Activated CD4-positive, alpha-beta T cell treated with anti-CD3 and anti-CD28 coated beads for 24 hours (primary cell): Measurements from ENCODE around the gene NKX2-3.

Experiments
- DNase-seq, 2 donors: peaks; one replicate each; pipeline ENCODE4 v3.0.0-alpha.2; 2020; ENCODE audit warnings: low read depth in 2 of 2

Gene NKX2-3

DNA sequence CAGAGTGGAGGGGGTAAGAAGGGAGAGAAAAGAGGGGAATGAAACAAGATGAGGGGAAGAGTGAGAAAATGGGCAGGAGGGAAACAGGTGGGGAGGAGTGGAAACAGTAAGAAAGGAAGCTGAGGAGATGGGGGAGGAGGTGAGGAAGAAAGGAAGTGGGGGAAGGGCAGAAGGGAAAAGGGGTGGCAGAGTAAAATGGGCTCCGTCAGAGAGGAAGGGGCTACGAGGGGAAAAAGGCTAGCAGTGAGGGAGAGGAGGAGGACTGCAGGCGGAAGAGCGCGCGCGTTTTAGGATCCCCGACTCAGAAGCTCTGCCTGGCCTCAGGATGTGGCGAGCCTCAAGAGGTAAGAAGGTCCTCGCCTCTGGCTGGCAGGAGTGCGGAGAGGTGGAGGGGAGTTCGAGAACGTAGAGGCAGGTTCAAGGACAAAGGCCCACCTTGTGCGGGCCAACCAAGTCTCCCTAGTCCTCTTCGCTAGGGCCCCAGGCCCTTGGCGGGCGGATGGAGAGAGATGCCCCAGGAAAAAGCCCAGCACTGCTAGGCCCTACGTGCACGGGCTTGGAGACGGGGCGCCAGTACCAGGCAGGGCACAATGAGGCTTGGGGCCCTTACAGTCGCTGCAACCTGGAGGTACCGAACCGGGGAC, 5.8 kb upstream of the NKX2-3 start:
- no peak for DNase-seq

DNA sequence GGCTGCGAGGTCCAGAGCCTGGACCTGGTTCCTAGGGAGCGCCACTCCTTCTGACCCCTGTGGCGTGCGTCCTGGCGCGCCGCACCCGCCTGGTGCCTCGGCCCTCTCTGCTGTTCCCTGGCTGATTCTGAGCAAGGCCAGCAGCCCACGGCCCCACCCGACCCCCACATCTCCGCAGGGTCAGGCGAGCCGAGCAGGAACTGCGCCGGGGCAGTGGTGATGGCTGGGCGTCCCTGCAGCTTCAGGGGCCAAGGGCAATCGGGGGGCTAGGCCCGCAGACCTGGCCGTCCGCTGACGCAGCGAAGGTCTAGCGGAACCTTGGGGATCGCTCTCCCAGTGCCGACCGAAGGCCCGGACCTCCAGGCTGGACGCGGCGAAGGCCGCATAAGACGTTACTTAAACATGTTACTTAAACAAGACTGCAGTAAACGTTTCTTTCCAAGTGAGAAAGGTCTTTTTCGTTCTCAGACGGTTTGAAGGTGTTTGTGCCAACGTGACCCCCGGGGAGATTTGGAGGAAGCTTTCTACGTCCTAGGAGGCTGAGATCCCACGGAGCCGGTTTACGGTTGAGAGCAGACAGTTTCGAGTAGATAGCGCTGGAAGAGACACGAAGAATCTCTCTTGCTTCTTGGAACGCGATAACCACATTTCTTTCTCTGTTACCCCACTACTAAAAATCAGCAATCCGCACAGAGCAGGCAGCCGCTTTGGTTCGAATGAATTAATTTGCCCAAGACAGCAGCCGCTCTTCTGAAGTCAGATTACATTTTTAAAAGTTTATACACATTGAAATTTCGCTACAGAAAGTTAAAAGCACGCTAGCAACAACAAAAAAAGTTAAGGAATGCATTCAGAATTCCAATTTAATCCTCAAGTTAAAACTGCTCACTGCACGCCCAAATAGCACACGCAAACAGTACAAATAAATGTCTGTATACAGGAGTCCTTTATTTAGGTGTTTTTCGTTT, 4.9 kb upstream of the NKX2-3 start:
- DNase-seq, result no peak

GRCh38 chr10:99528494-99529441, 4.0 kb upstream of the NKX2-3 start:
- no peak for DNase-seq

DNA sequence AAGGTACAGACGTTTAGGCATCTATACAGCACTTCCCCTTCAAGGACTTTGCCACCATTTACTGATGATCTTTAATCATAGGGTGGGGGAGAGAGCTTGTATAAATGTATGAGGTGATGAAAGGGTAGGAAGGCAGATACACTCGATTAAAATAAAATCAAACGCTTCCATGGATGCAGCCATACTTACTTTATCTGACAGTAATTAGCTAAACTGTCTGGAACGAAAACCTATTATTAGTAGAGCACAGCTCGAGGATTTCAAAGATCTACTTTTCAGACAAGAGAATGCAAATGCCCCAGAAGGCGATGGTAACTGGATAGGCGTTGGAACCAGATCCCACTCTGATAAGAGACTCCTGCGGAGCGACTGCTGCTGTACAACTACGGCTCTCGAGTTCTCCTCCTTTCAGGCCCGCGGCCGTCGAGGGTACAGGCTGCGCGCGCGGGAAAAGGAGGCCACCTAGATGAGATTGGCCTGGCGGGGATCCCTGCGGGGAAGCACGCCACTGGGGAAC, 3.1 kb upstream of the NKX2-3 start:
- no peak for DNase-seq

DNA sequence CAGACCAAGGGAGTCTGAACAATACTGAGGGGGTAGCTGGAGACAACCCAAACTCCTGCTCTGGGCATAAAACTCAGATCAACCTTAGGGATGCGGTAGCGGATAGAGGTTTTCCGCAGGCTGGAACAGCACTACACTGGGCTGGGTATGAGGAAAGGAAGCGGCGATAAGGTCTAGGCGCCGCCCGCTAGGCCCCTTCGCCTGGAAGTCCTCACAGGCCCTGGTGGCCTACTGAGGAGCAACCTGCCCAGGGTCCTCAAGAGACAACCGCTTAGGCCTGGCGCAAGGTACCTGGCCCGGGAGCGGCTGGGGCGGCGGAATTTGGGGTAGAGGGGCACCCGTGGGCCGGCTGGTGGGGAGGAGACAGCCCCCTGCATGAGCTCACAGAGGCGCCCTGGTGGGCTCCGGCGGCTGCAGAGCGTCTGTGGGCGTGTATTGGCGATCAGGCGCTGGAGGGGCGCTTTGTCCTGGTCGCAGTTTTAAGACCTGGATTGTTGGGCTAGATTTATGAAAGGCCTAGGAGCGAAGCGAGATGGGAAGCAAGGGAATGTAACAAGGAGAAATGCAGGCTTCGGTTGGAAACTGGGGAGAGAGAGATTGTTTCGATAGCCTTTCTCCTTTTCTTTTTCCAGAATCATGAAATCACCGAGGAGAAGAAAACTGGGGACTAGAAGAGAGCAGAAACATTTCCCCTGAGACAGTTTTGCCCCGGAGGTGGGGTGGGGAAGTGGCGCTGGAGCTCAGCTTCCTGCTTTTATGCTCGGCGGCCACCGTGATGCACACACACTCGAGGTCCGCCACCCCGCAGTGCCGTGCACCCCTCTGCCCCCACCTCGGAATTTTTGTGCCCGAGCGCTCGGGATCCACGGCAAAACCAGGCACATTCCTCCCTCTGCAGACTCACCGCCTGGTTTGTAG, 2.4 kb upstream of the NKX2-3 start:
- no peak for DNase-seq

GRCh38 chr10:99531026-99531695, 1.6 kb upstream of the NKX2-3 start:
- no peak for DNase-seq

DNA sequence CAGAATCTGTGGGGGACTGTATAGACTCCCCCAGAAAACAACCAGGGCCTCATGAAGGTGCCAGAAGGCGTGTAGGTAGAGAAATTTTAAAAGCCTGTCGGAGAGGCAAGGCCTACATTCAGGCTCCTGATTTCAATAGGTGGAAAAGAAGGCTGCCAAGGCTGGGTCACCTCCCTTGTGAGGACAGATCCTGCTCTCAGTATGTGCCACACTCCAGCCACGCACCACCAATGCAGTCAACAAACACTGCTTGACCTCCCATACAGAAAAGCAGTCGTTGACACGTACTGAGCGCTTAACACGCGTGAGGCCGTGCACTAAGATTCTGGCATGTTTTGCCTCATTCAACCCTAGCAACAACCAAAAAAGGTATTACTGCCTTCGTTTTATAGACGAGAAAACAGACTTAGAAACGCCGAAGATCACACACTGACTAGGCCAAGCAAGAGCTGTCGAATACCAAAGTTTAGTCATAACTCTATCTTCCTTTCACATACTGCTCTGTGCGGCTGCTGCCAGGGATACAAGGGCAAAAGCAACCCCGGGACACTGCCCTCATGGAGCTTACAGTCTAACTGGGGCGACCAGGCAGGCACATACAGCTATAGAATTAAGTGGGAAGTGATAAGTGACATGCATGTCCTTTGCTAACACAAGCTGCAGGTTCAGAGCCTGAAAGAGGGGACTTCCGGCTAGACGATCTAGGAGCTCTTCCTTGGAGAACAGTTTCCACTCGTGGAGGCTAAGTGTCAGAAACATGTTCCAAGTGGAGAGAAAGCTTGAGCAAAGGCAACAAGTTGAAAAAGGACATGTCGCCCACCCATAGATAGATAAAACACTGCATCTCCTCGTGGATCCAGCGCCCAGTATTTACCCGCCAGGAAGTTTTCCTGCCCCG, 797 bp upstream of the NKX2-3 start:
- no peak for DNase-seq

DNA sequence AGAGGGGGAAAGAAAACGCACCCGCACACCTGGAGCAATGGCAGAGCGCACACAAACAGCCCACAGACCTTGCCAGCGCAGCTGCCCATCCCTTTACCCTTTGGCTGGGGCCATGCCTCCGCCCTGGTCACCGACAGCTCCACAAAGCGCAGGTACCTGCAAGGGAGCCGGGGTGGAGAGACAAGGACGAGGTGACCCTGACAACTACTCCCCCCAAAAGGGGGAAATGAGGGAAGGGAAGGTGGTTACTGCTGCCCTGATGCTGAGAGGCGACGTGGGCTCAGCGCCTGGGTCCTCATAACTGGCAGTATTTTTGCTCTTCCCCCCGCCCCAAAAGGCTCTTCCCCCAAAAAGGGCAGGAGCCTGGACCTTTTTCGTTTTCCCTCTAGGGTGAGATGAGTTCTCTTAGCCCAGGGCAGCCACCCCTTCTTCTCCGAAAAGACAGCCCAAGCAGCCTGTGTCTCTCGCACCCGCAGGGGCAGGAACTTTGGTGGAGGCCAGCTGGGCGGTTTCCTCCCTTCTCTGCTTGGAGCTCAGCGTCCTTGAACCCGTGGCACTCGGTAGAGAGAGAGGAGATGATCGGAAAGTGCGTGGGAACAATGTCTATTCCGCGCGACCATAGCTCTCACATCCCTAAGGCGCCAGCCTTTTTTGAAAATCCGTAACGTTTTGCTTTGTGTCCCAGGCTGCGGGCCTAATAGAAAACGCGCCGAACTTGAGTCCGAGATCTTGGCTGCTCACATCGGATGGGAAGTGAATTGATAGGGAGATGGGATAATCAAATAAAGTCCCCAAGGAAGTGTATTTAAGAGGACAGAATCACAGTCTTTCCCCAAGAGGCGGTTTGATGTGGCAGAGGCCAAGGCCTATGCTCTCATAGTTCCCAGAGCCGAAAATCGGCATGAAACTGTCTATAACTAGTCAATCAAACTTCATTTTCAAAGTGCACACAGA, 1.0 kb downstream of the NKX2-3 start:
- no peak for DNase-seq

DNA sequence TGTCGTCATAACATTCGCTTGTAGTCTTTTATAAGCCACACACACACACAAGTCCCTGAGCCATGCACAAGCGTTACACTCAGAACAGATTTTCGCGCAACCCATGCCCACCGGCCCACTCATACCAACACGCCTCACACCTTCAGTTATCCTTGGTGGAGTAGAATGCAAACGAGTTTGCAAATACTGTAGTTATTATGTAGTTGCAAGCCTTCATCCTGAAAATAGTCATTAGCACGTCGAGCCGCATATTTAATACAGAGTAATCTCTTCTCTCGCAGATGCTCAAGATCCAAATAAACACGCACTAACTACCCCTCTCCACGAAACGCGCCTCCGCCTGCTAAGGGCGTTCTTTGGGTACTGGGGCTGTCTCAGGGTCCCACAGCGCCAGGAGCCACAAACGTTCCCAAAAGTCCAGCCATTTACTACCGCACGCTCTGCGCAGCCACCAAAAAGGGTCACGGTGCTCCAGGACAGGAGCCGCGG, 1.8 kb downstream of the NKX2-3 start:
- DNase-seq, result no peak

DNA sequence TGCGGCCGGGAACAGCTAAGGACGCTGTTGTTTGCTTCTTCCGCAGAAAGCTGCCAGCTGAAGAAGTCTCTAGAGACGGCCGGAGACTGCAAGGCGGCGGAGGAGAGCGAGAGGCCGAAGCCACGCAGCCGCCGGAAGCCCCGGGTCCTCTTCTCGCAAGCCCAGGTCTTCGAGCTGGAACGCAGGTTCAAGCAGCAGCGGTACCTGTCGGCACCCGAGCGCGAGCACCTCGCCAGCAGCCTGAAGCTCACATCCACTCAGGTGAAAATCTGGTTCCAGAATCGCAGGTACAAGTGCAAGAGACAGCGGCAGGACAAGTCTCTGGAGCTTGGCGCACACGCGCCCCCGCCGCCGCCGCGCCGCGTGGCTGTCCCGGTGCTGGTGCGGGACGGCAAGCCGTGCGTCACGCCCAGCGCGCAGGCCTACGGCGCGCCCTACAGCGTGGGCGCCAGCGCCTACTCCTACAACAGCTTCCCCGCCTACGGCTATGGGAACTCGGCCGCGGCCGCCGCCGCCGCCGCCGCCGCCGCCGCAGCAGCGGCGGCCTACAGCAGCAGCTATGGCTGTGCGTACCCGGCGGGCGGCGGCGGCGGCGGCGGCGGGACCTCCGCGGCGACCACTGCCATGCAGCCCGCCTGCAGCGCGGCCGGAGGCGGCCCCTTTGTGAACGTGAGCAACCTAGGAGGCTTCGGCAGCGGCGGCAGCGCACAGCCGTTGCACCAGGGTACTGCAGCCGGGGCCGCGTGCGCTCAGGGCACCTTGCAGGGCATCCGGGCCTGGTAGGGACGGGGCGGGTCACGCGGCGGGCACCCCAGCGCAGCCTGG, 2.4 kb downstream of the NKX2-3 start:
- no peak for DNase-seq

GRCh38 chr10:99535764-99536337, 3.1 kb downstream of the NKX2-3 start:
- no peak for DNase-seq

DNA sequence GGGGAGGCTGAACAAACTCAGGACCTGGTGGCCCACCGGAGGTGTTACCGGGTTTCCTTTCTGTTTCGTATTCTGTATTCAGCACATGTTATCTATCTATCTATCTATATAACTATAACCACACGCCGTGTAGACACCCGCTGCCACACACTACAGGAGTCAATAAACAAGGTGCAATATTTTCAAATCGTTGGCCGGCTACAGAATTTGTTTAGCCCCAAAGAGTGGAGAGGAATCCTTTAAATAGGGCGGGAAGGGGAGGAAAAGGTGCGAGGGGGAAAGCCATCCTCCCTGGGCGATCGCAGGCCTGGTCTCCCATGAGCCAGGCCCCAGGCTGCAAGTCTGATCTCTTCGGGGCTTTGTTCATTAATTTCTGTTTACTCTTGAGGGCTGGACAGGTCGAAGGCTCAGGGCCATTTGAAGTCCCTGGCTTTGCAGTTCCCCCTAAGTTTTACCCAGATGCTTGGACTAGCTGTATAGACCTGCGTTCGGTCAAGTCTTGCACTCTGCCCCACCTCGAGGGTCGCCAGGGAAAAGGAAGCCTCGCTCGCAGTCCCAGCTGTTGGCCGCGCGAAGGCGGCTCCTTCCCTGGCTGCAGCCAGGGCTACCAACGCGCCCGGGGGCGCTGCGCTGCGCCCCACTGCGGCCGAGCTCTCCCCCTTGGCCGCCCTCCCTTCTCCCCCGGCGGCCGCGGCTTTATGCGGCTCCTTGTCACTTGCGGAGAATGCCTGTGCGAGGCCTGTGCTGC, 3.8 kb downstream of the NKX2-3 start:
- DNase-seq, result no peak

GRCh38 chr10:99537086-99537988, 4.6 kb downstream of the NKX2-3 start:
- DNase-seq, result no peak
